C4-2B (cell line): ENCODE results near the gene SPINK8.

Experiments used
- CTCF ChIP-seq: fragments of 450-650 bp; conservative IDR thresholded peaks from 2 replicates; pipeline ENCODE4 v1.5.1; 2017; ENCODE audit warnings: mild to moderate bottlenecking
- ZFX ChIP-seq: fragments of 450-650 bp; IDR thresholded peaks from 2 replicates; pipeline ENCODE4 v1.6.1; 2017

GRCh38 chr3:48285132-48285531 lies 48.3 kb downstream of the SPINK8 start:
- no peak for TF ChIP-seq CTCF
- TF ChIP-seq ZFX: no peak
